ENCODE data around the gene TMEM11.

GRCh38 chr17:21169496-21169895 lies 44.5 kb downstream of the TMEM11 start:
- TF ChIP-seq, protein P1, sequence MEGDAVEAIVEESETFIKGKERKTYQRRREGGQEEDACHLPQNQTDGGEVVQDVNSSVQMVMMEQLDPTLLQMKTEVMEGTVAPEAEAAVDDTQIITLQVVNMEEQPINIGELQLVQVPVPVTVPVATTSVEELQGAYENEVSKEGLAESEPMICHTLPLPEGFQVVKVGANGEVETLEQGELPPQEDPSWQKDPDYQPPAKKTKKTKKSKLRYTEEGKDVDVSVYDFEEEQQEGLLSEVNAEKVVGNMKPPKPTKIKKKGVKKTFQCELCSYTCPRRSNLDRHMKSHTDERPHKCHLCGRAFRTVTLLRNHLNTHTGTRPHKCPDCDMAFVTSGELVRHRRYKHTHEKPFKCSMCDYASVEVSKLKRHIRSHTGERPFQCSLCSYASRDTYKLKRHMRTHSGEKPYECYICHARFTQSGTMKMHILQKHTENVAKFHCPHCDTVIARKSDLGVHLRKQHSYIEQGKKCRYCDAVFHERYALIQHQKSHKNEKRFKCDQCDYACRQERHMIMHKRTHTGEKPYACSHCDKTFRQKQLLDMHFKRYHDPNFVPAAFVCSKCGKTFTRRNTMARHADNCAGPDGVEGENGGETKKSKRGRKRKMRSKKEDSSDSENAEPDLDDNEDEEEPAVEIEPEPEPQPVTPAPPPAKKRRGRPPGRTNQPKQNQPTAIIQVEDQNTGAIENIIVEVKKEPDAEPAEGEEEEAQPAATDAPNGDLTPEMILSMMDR (IDR thresholded peaks at IDR 0.05 in 8 of 11, conservative IDR thresholded peaks at IDR 0.05 in 3 of 11), result no peak
- TF ChIP-seq POLR2AphosphoS5 (IDR thresholded peaks at IDR 0.05) (no peak), POLR2A (IDR thresholded peaks at IDR 0.05) (no peak)
